ENCODE data around the gene QKI.

- TF ChIP-seq, protein P1, sequence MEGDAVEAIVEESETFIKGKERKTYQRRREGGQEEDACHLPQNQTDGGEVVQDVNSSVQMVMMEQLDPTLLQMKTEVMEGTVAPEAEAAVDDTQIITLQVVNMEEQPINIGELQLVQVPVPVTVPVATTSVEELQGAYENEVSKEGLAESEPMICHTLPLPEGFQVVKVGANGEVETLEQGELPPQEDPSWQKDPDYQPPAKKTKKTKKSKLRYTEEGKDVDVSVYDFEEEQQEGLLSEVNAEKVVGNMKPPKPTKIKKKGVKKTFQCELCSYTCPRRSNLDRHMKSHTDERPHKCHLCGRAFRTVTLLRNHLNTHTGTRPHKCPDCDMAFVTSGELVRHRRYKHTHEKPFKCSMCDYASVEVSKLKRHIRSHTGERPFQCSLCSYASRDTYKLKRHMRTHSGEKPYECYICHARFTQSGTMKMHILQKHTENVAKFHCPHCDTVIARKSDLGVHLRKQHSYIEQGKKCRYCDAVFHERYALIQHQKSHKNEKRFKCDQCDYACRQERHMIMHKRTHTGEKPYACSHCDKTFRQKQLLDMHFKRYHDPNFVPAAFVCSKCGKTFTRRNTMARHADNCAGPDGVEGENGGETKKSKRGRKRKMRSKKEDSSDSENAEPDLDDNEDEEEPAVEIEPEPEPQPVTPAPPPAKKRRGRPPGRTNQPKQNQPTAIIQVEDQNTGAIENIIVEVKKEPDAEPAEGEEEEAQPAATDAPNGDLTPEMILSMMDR (IDR thresholded peaks at IDR 0.05; ENCODE audit: poor library complexity) = no peak
- no peak for TF ChIP-seq EZH2 (IDR thresholded peaks at IDR 0.05; ENCODE audit: borderline replicate concordance)
Observed at GRCh38 chr6:163600331-163600730, 185.8 kb downstream of the QKI start.

Data from hepatocyte (in vitro differentiated cells).